Muscle layer of duodenum (tissue), 2 donors: Measurements from ENCODE around the gene RCOR3.
"Not testable (repeated sequence)": the region's sequence is repeated elsewhere in the genome, so short reads cannot be mapped to it uniquely, and the experiment has no call there.

Experiments
- H3K27ac ChIP-seq: one replicate; pipeline ENCODE4 v1.7.0; 2013; ENCODE audit warnings: mild to moderate bottlenecking, low read length
- H3K27me3 ChIP-seq: one replicate; pipeline ENCODE4 v1.7.0; 2013; ENCODE audit warnings: low read depth, mild to moderate bottlenecking, control low read depth, low read length
- H3K36me3 ChIP-seq, 2 donors: one replicate each; pipeline ENCODE4 v1.7.0; 2013; ENCODE audit warnings: low read length in 2 of 2, control low read depth in 1 of 2, mild to moderate bottlenecking in 1 of 2; ENCODE audit not compliant: insufficient read depth in 2 of 2, control insufficient read depth in 1 of 2
- H3K4me1 ChIP-seq, 2 donors: one replicate each; pipeline ENCODE4 v1.7.0; 2013; ENCODE audit warnings: low read length in 2 of 2, mild to moderate bottlenecking in 2 of 2, control low read depth in 1 of 2, moderate library complexity in 1 of 2; ENCODE audit not compliant: insufficient read depth in 2 of 2, control insufficient read depth in 1 of 2
- H3K4me3 ChIP-seq, 2 donors: one replicate each; pipeline ENCODE4 v1.7.0; 2013; ENCODE audit warnings: low read length in 2 of 2, low read depth in 1 of 2, mild to moderate bottlenecking in 1 of 2
- H3K9me3 ChIP-seq, 2 donors: one replicate each; pipeline ENCODE4 v1.7.0; 2013; ENCODE audit warnings: low read length in 2 of 2, control low read depth in 1 of 2, mild to moderate bottlenecking in 1 of 2; ENCODE audit not compliant: control insufficient read depth in 1 of 2
- donor health status: healthy.

The RCOR3 gene

DNA sequence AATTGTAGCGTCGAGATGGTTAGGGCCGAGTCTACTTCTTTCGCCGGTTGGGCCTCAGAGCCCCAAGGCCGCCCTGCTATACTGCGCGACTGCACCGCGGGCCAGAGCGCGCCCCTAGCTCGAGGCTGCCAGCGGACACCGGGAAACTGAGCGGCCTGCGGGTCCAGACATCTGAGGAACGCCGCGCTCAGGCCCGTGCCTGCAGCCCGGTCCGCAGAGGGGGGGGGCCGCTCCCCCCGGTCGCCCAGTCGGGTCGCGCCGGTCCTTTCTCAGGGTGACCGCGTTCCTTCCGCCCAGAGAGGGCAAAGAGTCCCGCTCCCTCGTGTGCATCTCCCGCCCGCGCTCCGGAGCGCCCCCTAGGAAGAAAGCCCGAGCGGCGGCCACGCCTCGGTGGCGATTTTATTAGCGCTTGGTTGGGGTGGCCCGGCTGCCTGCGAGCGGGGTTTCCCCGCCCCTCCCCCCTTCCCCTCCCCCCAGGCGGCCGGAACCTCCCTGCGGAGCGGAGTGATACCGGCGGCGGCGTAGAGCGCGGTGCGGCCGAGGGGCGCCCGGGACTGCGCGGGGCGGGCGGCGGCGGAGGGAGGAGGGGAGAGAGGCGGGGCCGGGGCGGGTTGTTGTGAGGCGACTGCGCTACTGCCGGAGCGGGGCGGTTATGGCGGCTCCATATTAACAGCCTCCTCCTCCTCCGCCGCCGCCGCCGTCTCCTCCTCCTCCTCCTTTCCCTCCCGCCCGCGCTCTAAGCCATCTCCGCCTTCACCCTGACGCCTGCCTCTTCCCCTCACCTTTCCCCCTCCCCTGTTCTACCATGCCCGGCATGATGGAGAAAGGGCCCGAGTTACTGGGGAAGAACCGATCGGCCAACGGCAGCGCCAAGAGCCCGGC is at the start of gene RCOR3:
Gene RCOR3, plus strand, starts transcription at position 611 of the 882 bp plus-strand sequence. Its CDS starts 195 bp downstream, at position 806.
- H3K4me3 ChIP-seq = peak within 1 kb of the TSS; percentile 96 to 98
- peaks cover 16 to 20% of the 10 kb centered on the region in 2 donors for H3K4me1 ChIP-seq
- H3K27ac ChIP-seq = peak within 1 kb of the TSS; percentile 98
- H3K36me3 ChIP-seq = no peaks in the 10 kb centered on the region
- H3K9me3 ChIP-seq = no peaks in the 10 kb centered on the region
- no peaks in the 10 kb centered on the region for H3K27me3 ChIP-seq

DNA sequence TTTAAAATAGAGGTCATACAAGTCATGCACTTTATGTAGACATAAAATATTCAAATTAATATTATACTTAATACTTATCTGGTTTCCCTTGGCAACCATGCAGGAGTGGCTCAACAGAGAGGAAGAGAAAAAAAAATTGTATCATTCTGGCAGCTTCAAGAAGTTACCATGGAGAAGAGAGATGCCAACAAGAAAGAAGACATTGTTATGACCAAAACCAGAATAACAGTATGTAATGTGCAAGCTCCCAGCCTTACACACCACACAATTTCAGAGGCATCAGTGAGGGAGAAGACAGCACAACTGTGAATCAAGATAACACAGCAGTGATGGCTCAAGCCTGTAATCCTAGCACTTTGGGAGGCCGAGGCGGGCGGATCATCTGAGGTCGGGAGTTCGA is 49.1 kb upstream of the RCOR3 start:
- Histone ChIP-seq H3K27ac (no peak overlapping the region), H3K4me3 (no peak overlapping the region), H3K9me3 (peaks cover 4 to 8% of the 10 kb centered on the region in 2 donors), H3K27me3 (no peaks in the 10 kb centered on the region), H3K36me3 (no peaks in the 10 kb centered on the region), H3K4me1 (no peaks in the 10 kb centered on the region)

DNA sequence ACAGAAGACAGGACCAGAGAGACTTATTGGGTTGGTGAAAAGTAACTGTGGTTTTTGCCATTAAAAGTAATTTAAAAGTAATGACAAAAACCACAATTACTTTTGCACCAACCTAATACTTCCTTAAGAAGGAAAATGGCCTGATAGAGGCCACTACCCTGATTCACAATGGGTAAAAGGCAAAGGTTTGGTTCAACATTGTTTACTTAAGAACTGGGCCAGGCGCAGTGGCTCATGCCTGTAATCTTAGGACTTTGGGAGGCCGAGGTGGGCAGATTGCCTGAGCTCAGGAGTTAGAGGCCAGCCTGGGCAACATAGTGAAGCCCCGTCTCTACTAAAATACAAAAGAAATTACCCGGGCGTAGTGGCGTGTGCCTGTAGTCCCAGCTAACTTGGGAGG is 48.2 kb upstream of the RCOR3 start:
- H3K36me3 ChIP-seq = no peaks in the 10 kb centered on the region

DNA sequence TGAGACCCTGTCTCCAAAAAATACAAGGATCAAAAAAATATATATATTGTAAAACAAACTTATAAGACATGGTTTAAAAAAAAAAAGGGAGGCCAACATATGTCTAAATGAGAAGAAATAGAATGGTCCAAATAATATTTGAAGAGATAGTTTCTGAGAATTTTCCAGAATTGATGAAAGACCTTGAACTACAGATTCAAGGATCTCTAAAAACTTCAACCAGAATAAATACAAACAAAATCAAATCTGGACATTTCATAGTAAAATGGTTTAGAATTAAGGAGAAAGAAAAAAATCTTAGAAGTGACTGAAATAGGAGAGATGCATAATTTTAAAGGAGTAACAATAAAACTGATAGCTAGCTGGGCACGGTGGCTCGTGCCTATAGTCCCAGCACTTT is 45.5 kb upstream of the RCOR3 start:
- Histone ChIP-seq H3K36me3 (no peaks in the 10 kb centered on the region), H3K4me1 (no peaks in the 10 kb centered on the region), H3K27ac (no peak overlapping the region), H3K9me3 (no peaks in the 10 kb centered on the region), H3K27me3 (no peaks in the 10 kb centered on the region), H3K4me3 (no peak overlapping the region)

More for the DNA sequence above, 48.2 kb upstream of the RCOR3 start:
- H3K9me3 ChIP-seq = peaks cover 4 to 8% of the 10 kb centered on the region in 2 donors
- H3K4me1 ChIP-seq = no peaks in the 10 kb centered on the region
- no peak overlapping the region for H3K4me3 ChIP-seq
- H3K27me3 ChIP-seq = no peaks in the 10 kb centered on the region
- H3K27ac ChIP-seq = no peak overlapping the region

DNA sequence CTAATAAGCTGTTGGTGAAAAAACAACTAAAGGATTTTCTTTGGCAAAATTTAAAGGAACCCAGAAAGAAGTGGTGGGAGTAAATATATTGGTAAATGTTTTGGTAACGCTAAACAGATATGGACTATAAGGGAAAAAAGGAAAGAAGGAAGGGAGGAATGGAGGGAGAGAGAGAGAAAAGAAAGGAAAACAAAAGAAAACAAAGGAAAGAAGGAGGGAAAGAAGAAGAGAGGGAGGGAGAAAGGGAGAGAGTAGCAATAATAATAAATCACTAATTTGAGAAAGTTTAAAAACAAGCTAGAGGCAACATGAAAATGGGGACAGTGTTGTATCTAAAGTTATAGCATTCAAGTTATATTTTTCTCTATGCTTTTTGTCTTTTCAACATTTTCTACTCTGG is 43.6 kb upstream of the RCOR3 start:
- no peaks in the 10 kb centered on the region for H3K9me3 ChIP-seq
- no peaks in the 10 kb centered on the region for H3K36me3 ChIP-seq
- no peak overlapping the region for H3K27ac ChIP-seq
- H3K4me3 ChIP-seq = no peak overlapping the region
- no peaks in the 10 kb centered on the region for H3K4me1 ChIP-seq
- no peaks in the 10 kb centered on the region for H3K27me3 ChIP-seq

DNA sequence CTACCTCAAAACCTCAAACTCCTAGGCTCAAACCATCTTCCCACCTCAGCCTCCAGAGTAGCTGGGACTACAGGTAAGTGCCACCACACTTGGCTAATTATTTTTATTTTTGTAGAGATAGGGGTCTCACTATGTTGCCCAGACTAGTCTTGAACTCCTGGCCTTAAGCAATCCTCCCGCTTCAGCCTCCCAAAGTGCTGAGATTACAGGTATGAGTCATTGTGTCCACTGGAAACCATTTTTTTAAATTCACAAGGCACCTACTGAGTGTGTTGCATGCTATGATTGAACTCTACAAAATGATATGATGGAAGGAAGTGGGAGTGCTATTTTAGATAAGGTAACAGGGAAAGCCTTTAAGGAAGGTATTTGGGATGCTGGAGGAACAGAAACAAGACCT is 41.8 kb upstream of the RCOR3 start:
- no peak overlapping the region for H3K4me3 ChIP-seq
- H3K27me3 ChIP-seq = no peaks in the 10 kb centered on the region
- H3K9me3 ChIP-seq = no peaks in the 10 kb centered on the region
- H3K4me1 ChIP-seq = no peaks in the 10 kb centered on the region
- H3K27ac ChIP-seq = no peak overlapping the region
- H3K36me3 ChIP-seq = no peaks in the 10 kb centered on the region

DNA sequence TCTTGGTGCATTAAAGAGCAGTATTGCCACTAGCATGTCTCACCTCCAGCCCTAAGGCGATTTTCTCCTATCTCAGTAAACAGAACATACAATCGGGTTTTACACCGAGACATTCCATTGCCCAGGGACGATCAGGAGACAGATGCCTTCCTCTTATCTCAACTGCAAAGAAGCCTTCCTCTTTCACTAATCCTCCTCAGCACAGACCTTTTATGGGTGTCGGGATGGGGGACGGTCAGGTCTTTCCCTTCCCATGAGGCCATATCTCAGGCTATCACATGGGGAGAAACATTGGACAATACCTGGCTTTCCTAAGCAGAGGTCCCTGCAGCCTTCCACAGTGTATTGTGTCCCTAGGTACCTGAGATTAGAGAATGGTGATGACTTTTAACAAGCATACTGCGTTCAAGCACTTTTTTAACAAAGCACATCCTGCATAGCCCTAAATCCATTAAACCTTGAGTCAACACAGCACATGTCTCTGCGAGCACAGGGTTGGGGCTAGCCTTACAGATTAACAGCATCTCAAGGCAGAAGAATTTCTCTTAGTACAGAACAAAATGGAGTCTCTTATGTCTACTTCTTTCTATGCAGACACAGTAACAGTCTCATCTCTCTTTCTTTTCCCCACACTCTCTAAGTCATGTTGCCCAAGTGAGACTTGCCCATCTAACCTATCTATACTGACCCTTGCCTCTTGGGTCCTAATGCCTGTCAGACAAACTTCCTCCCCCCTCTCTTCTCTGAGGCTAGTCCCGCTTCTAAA is 36.5 kb upstream of the RCOR3 start:
- H3K4me1 ChIP-seq, H3K9me3 ChIP-seq, H3K27ac ChIP-seq, H3K4me3 ChIP-seq, H3K36me3 ChIP-seq, H3K27me3 ChIP-seq: not testable (repeated sequence)

DNA sequence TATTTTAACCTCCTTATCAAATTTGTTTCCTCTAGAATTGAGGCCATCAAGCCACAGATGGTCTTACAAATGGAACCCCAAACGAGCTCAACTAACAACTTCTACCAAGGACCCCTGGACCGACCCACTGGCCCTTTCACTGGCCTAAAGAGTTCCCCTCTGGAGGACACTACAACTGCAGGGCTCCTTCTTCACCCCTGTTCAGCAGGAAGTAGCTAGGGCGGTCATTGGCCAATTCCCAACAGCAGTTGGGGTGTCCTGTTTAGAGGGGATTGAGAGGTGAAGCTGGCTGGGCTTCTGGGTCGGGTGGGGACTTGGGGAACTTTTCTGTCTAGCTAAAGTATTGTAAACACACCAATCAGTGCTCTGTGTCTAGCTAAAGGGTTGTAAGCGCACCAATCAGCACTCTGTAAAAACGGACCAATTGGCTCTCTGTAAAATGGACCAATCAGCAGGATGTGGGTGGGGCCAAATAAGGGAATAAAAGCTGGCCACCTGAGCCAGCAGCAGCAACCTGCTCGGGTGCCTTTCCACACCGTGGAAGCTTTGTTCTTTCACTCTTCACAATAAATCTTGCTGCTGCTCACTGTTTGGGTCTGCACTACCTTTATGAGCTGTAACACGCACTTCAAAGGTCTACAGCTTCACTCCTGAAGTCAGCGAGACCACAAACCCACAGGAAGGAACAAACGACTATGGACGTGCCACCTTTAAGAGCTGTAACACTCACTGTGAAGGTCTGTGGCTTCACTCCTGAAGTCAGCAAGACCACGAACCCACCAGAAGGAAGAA is 30.4 kb upstream of the RCOR3 start:
- H3K36me3 ChIP-seq, H3K27me3 ChIP-seq, H3K4me1 ChIP-seq, H3K27ac ChIP-seq, H3K4me3 ChIP-seq, H3K9me3 ChIP-seq: not testable (repeated sequence)

DNA sequence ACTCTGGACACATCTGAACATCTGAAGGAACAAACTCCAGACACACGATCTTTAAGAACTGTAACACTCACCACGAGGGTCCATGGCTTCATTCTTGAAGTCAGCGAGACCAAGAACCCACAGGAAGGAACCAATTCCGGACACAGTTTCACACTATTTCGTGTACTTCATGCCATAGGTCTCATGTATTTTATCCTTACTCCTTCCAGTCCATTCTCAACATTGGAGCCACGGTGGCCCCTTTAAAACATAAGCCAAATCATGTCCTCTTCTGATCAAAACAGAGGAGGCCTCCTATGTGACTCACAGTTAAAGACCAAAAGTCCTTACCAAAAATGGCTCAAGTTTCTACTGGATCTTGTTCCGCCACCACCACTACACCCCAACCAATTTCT is 29.8 kb upstream of the RCOR3 start:
- Histone ChIP-seq H3K4me1 (no peaks in the 10 kb centered on the region), H3K4me3 (no peak overlapping the region), H3K27ac (no peak overlapping the region), H3K36me3 (no peaks in the 10 kb centered on the region), H3K27me3 (no peaks in the 10 kb centered on the region), H3K9me3 (no peaks in the 10 kb centered on the region)

DNA sequence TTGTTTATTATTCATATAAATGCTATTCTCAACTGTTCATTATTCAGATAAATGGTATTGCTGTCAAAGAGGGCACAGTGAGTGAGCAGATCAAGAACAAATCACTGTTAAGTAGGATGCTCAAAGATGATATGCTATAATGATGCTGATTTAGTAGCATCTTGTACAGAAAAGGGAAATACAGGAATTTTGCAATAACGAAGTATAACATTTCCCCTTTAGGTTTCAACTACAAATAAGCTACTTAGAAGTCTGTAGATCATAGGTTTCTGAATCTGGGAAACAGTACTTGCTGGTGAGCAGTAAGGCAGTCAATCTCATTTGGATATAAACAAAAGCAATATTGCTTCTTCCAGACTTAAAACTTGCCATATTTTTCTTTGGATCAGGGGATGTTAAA is 27.3 kb upstream of the RCOR3 start:
- Histone ChIP-seq H3K27ac (no peak overlapping the region), H3K4me1 (no peaks in the 10 kb centered on the region), H3K36me3 (no peaks in the 10 kb centered on the region), H3K4me3 (no peak overlapping the region), H3K27me3 (no peaks in the 10 kb centered on the region), H3K9me3 (no peaks in the 10 kb centered on the region)
